Lower leg skin (tissue), 3 donors: Measurements from ENCODE around the gene FOXN1.

Source experiments
- CTCF ChIP-seq, 3 donors: fragments of 450-650 bp; IDR thresholded peaks; one replicate each; pipeline ENCODE4 v1.5.1; 2016; ENCODE audit warnings: antibody characterized with exemption in 3 of 3, mild to moderate bottlenecking in 3 of 3, moderate library complexity in 2 of 3
- POLR2A ChIP-seq, 2 donors: fragments of 450-650 bp; IDR thresholded peaks; one replicate each; pipeline ENCODE4 v1.6.1; 2016 to 2017; ENCODE audit warnings: antibody characterized with exemption in 2 of 2, mild to moderate bottlenecking in 1 of 2, moderate library complexity in 1 of 2

GRCh38 chr17:28544402-28545140, 38.4 kb downstream of the FOXN1 start:
- TF ChIP-seq CTCF (IDR thresholded peaks at IDR 0.05) (no peak), POLR2A (IDR thresholded peaks at IDR 0.05) (no peak)
